Body of pancreas (tissue), 4 donors: ENCODE measurements around the gene LSP1.

ENCODE experiments used
- CTCF ChIP-seq, 7 experiments: fragments of 450-650 bp in 4 of 7; fragments of 200-600 bp in 3 of 7; sonication (generic) in 3 of 7; IDR thresholded peaks; one replicate each; pipeline ENCODE4 v1.5.1; 2016 to 2019; ENCODE audit warnings: antibody characterized with exemption in 7 of 7
- POLR2A ChIP-seq, 3 donors: fragments of 450-650 bp; IDR thresholded peaks; one replicate each; pipeline ENCODE4 v1.6.1; 2016; ENCODE audit warnings: antibody characterized with exemption in 3 of 3, mild to moderate bottlenecking in 2 of 3

- TF ChIP-seq CTCF (IDR thresholded peaks at IDR 0.05) (no peak), POLR2A (IDR thresholded peaks at IDR 0.05) (no peak)
These were observed 1.5 kb downstream of the LSP1 start for GRCh38 chr11:1854132-1854948.
